Osteocyte (in vitro differentiated cells): ENCODE results near the gene CYRIA. TPM values are rescaled to one million over a fixed set of nuclear protein-coding genes. Genes with fewer than 3 reads are reported as not detected.

Experiments
- DNase-seq: peaks from one replicate; pipeline ENCODE4 v3.0.0; 2021; ENCODE audit warnings: mixed read lengths; ENCODE audit not compliant: unreplicated experiment; ENCODE audit errors: extremely low spot score
- H3K27ac Mint-ChIP-seq: one replicate; pipeline ENCODE4 v1.8.0; 2021; ENCODE audit warnings: mild to moderate bottlenecking, mixed read lengths; ENCODE audit not compliant: unreplicated experiment
- H3K27me3 Mint-ChIP-seq: one replicate; pipeline ENCODE4 v1.8.0; 2021; ENCODE audit warnings: mixed read lengths; ENCODE audit not compliant: unreplicated experiment
- H3K36me3 Mint-ChIP-seq: one replicate; pipeline ENCODE4 v1.8.0; 2021; ENCODE audit warnings: mixed read lengths; ENCODE audit not compliant: unreplicated experiment
- H3K4me1 Mint-ChIP-seq: one replicate; pipeline ENCODE4 v1.8.0; 2021; ENCODE audit warnings: mixed read lengths; ENCODE audit not compliant: unreplicated experiment
- H3K4me3 Mint-ChIP-seq: one replicate; pipeline ENCODE4 v1.8.0; 2021; ENCODE audit warnings: mild to moderate bottlenecking, moderate library complexity, mixed read lengths; ENCODE audit not compliant: unreplicated experiment
- H3K9me3 Mint-ChIP-seq: one replicate; pipeline ENCODE4 v1.8.0; 2021; ENCODE audit warnings: mixed read lengths; ENCODE audit not compliant: unreplicated experiment
- total RNA-seq: library from RNA; stranded (reverse); gene quantifications from 2 replicates; pipeline ENCODE4 v1.2.1, GENCODE V29; 2021
- TF ChIP-seq, protein P1 (sequence below): fragments of 200-600 bp; sonication (generic); IDR thresholded peaks from 2 replicates; pipeline ENCODE4 v1.5.0; 2021; ENCODE audit warnings: antibody characterized with exemption, mild to moderate bottlenecking, moderate library complexity

CYRIA gene
- total RNA-seq, 1 donor from 2014 or later = 2.8 TPM

- no peak overlapping the region for H3K4me3 Mint-ChIP-seq
- H3K36me3 Mint-ChIP-seq = no peaks in the 10 kb centered on the region
- peaks cover 20% of the 10 kb centered on the region for H3K27me3 Mint-ChIP-seq
- H3K27ac Mint-ChIP-seq = no peak overlapping the region
- H3K9me3 Mint-ChIP-seq = peaks cover 9% of the 10 kb centered on the region
- H3K4me1 Mint-ChIP-seq = no peaks in the 10 kb centered on the region
- DNase-seq = no peak
- TF ChIP-seq, protein P1, sequence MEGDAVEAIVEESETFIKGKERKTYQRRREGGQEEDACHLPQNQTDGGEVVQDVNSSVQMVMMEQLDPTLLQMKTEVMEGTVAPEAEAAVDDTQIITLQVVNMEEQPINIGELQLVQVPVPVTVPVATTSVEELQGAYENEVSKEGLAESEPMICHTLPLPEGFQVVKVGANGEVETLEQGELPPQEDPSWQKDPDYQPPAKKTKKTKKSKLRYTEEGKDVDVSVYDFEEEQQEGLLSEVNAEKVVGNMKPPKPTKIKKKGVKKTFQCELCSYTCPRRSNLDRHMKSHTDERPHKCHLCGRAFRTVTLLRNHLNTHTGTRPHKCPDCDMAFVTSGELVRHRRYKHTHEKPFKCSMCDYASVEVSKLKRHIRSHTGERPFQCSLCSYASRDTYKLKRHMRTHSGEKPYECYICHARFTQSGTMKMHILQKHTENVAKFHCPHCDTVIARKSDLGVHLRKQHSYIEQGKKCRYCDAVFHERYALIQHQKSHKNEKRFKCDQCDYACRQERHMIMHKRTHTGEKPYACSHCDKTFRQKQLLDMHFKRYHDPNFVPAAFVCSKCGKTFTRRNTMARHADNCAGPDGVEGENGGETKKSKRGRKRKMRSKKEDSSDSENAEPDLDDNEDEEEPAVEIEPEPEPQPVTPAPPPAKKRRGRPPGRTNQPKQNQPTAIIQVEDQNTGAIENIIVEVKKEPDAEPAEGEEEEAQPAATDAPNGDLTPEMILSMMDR = no peak
These were observed 15.1 kb upstream of the CYRIA start for GRCh38 chr2:16680781-16681180.

- Mint-ChIP-seq H3K4me3 (no peak overlapping the region), H3K9me3 (peaks cover 9% of the 10 kb centered on the region), H3K27ac (no peak overlapping the region), H3K4me1 (no peaks in the 10 kb centered on the region), H3K36me3 (no peaks in the 10 kb centered on the region), H3K27me3 (peaks cover 22% of the 10 kb centered on the region)
- no peak for DNase-seq
- TF ChIP-seq, protein P1 = no peak
These were observed 14.7 kb upstream of the CYRIA start for GRCh38 chr2:16680304-16680703.

DNA sequence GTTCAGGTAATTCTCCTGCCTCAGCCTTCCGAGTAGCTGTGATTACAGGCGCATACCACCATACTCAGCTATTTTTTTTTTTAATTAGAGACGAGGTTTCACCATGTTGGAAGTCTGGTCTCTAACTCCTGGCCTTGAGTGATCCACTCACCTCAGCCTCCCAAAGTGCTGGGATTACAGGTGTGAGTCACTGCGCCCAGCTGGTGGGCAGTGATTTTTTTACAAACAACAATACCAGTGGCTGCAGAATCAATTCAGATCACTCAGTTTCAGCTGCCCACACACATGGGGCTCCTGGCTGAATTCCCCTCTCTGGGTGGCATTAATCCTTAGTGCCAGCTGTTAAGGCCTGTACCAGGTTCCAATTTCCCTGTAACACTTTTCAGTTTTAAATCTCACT, 13.3 kb upstream of the CYRIA start:
- Mint-ChIP-seq H3K36me3 (no peaks in the 10 kb centered on the region), H3K4me1 (no peaks in the 10 kb centered on the region), H3K27ac (no peak overlapping the region), H3K4me3 (no peak overlapping the region), H3K9me3 (peaks cover 9% of the 10 kb centered on the region), H3K27me3 (peaks cover 27% of the 10 kb centered on the region)
- TF ChIP-seq, protein P1 = no peak
- no peak for DNase-seq

DNA sequence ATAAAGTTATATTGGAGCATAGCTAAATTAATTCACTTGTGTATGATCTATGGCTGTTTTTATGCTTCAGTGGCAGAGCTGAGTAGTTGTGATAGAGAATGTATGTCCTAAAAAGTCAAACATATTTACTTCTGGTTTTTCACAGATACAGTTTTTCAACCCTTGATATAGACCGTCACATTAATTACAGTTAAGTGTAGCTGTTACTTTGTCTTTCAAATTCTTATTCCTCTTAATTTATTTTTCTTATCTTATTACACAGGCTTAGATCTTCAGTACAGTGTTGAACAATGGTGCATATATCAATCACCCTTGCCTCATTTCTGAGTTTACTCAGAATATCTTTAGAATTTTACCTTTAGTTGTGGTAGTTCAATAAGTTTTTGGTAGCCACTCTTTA, 12.2 kb upstream of the CYRIA start:
- Mint-ChIP-seq H3K4me1 (no peaks in the 10 kb centered on the region), H3K4me3 (no peak overlapping the region), H3K27ac (no peak overlapping the region), H3K9me3 (peaks cover 9% of the 10 kb centered on the region), H3K27me3 (peaks cover 33% of the 10 kb centered on the region), H3K36me3 (no peaks in the 10 kb centered on the region)
- no peak for DNase-seq
- TF ChIP-seq, protein P1 = no peak

GRCh38 chr2:16675781-16676180, 10.1 kb upstream of the CYRIA start:
- no peak overlapping the region for H3K4me3 Mint-ChIP-seq
- no peak overlapping the region for H3K27ac Mint-ChIP-seq
- no peak for DNase-seq
- TF ChIP-seq, protein P1 = no peak
- H3K36me3 Mint-ChIP-seq = no peaks in the 10 kb centered on the region
- peaks cover 44% of the 10 kb centered on the region for H3K27me3 Mint-ChIP-seq
- H3K4me1 Mint-ChIP-seq = no peaks in the 10 kb centered on the region
- peaks cover 9% of the 10 kb centered on the region for H3K9me3 Mint-ChIP-seq
